Activated B cell treated with CpG ODN at 0.5 μM for 24 hours (primary cell): ENCODE measurements around the gene POLR2F. TPM values are rescaled to one million over a fixed set of nuclear protein-coding genes. Genes with fewer than 3 reads are reported as not detected.

ENCODE experiments used
- ATAC-seq: fragments of 200-7000 bp; cut with Tn5 transposase; one replicate; pipeline ENCODE4 v1.10.0; 2021; ENCODE audit warnings: low read depth, mild to moderate bottlenecking, moderate library complexity
- CTCF ChIA-PET: fragments of 350-600 bp; sonication (Branson Sonifier 250); formaldehyde crosslinking; loops from one replicate; lab custom pipeline; 2021; ENCODE audit warnings: antibody characterized with exemption; lab: Charles Lee
- POLR2A ChIA-PET: fragments of 350-600 bp; sonication (Branson Sonifier 250); formaldehyde crosslinking; loops from one replicate; lab custom pipeline; 2021; ENCODE audit warnings: antibody characterized with exemption; lab: Charles Lee
- DNase-seq: peaks from one replicate; pipeline ENCODE4 v3.0.0; 2022
- H3K27ac Mint-ChIP-seq: one replicate; pipeline ENCODE4 v1.8.0; 2020; ENCODE audit warnings: mixed read lengths
- H3K27me3 Mint-ChIP-seq: one replicate; pipeline ENCODE4 v1.8.0; 2021; ENCODE audit warnings: mixed read lengths
- H3K36me3 Mint-ChIP-seq: one replicate; pipeline ENCODE4 v1.8.0; 2021; ENCODE audit warnings: low read depth, mixed read lengths
- H3K4me1 Mint-ChIP-seq: one replicate; pipeline ENCODE4 v1.8.0; 2021; ENCODE audit warnings: mixed read lengths
- H3K4me3 Mint-ChIP-seq: one replicate; pipeline ENCODE4 v1.8.0; 2020; ENCODE audit warnings: mild to moderate bottlenecking, mixed read lengths
- H3K9me3 Mint-ChIP-seq: one replicate; pipeline ENCODE4 v1.8.0; 2020; ENCODE audit warnings: mixed read lengths
- CTCF ChIP-seq: fragments of 200-600 bp; IDR thresholded peaks from one replicate; pipeline ENCODE4 v1.8.0; 2022; ENCODE audit warnings: antibody characterized with exemption, mild to moderate bottlenecking
- intact Hi-C: fragments of 100-400 bp; cut with micrococcal nuclease; formaldehyde crosslinking; loops from one replicate; pipeline ENCODE4 v1.15.1; 2024
- total RNA-seq: library from RNA; stranded (reverse); gene quantifications from 2 replicates; pipeline ENCODE4 v1.2.3, GENCODE V29; 2022

POLR2F gene
- total RNA-seq, 1 donor from 2014 or later, result 47.8 TPM

DNA sequence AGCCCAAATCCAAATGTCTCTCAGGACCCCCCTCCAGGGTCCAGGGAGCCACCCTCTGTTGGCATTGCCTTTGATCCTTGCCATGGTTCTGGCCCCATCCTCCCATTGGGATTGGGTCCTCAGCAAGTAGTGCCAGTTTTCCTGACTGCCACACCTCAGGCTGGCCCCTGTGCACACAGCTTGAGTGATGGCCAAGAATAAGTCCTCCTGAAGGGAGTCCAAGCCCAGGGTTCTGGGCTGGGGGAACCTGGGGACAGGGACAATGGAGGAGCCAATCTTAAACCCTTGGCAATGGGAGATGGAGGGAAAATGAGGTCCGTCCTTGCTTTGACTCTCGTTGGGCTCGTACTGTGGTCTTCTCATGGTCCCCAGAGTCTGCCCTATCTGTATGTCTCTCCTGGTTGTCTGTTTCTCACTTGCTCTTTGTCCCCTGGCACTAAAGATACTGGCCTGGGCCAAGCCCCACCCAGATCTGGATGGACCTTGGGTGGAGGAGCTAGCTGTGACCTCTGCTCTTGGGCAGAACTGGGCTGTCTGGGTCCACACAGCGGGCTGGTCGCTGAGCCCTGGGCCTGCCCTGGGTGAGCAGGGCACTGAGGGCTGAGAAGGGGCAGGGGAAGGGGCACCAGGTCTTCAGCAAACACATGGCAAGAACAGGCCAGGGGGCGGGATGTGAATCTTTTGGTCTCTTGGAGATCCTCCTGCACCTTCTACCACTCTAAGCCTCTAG is 27.9 kb downstream of the POLR2F start:
- ChIA-PET CTCF (no interaction called here), POLR2A (no interaction called here)
- no peak overlapping the region for H3K27ac Mint-ChIP-seq
- no peaks in the 10 kb centered on the region for H3K4me1 Mint-ChIP-seq
- no peak overlapping the region for H3K4me3 Mint-ChIP-seq
- no peak for ATAC-seq
- peaks cover 4% of the 10 kb centered on the region for H3K36me3 Mint-ChIP-seq
- DNase-seq, result no peak
- intact Hi-C loops, result no loop called here
- TF ChIP-seq CTCF, result no peak
- no peaks in the 10 kb centered on the region for H3K9me3 Mint-ChIP-seq
- H3K27me3 Mint-ChIP-seq, result no peaks in the 10 kb centered on the region

- DNase-seq, result no peak
- intact Hi-C loops, result no loop called here
- no peak overlapping the region for H3K27ac Mint-ChIP-seq
- TF ChIP-seq CTCF, result no peak
- no peaks in the 10 kb centered on the region for H3K4me1 Mint-ChIP-seq
- H3K4me3 Mint-ChIP-seq, result no peak overlapping the region
- ChIA-PET CTCF (no interaction called here), POLR2A (interaction anchor here (0.5 kb wide), 1 partner anchor 74 kb away, joined by 3 read pairs; no protein-coding TSS in a partner anchor)
- H3K9me3 Mint-ChIP-seq, result no peaks in the 10 kb centered on the region
- no peaks in the 10 kb centered on the region for H3K27me3 Mint-ChIP-seq
- no peak for ATAC-seq
- peaks cover 4% of the 10 kb centered on the region for H3K36me3 Mint-ChIP-seq
Measured at GRCh38 chr22:37982151-37982785, 28.8 kb downstream of the POLR2F start.

DNA sequence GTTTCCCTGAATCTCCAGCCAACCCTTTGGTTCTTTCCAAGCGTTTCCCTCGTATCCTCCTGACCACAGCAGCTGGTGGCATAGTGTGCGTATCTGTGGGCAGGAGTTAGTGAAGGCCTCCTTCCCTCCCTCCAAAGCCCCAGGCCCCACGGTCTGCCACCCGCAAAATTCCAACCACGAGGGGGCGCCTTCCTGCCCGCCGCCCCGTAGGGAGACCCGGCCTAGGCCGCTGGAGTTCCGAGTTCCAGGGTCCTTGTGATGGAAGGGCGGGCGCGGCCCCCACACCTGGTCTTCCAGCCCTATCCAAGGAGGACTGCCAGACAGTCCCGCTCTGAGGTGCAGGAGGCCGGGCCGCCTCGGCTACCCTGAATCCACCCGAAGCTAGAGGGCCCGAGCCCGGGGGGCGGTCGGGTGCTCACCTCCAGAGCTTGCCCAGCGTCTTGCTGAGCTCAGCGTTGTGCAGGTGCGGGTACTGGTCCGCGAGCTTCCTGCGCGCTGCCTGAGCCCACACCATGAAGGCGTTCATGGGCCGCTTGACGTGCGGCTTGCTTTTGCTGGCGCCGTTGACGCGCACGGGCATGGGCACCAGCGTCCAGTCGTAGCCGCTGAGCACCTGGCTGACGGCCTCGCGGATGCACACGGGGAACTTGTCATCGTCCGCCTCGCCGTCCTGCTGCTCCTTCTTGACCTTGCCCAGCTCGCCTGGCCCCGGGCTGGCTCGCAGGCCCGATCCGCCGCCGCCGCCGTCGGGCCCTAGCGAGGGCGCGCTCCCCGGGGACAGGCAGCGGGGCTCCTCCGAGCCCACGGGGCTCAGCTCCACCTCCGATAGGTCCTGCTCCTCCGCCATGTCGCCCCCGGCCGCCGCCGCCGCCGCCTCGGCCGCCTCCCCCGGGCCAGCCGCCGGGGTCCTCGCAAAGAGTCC is 29.7 kb downstream of the POLR2F start:
- Mint-ChIP-seq H3K27ac (no peak overlapping the region), H3K9me3 (no peaks in the 10 kb centered on the region), H3K27me3 (no peaks in the 10 kb centered on the region), H3K36me3 (peaks cover 4% of the 10 kb centered on the region), H3K4me1 (no peaks in the 10 kb centered on the region), H3K4me3 (no peak overlapping the region)
- intact Hi-C loops, result no loop called here
- no peak for ATAC-seq
- ChIA-PET POLR2A (interaction anchor here (0.5 kb wide), 1 partner anchor 73 kb away, joined by 3 read pairs; no protein-coding TSS in a partner anchor), CTCF (no interaction called here)
- no peak for TF ChIP-seq CTCF
- no peak for DNase-seq

GRCh38 chr22:37983860-37984791 is 30.6 kb downstream of the POLR2F start, which contains the start of gene SOX10:
SOX10 (minus strand) TSS chr22:37984555; CDS start chr22:37983784, 771 bp downstream.
- no peak for ATAC-seq
- H3K27ac Mint-ChIP-seq, result no peak within 1 kb of the TSS
- no peak for DNase-seq
- CTCF ChIA-PET, result interaction anchor here (1.1 kb wide), 1 partner anchor 18 kb away, joined by 3 read pairs; no protein-coding TSS in a partner anchor
- H3K36me3 Mint-ChIP-seq, result peaks cover 4% of the 10 kb centered on the region
- no peaks in the 10 kb centered on the region for H3K9me3 Mint-ChIP-seq
- no peaks in the 10 kb centered on the region for H3K4me1 Mint-ChIP-seq
- H3K4me3 Mint-ChIP-seq, result no peak within 1 kb of the TSS
- POLR2A ChIA-PET, result no interaction called here
- intact Hi-C loops, result no loop called here
- no peak for TF ChIP-seq CTCF
- H3K27me3 Mint-ChIP-seq, result no peaks in the 10 kb centered on the region
